Amniotic stem cell (primary cell): ENCODE results near the gene ZNF470.

Source experiments
- DNase-seq: peaks from one replicate; lab custom pipeline; 2025; lab: John Stamatoyannopoulos, UW

ZNF470 gene

GRCh38 chr19:56567274-56568120 is at the start of gene ZNF470:
Gene ZNF470, plus strand, starts transcription at chr19:56567468. Its CDS starts 2,844 bp downstream, at chr19:56570312.
- DNase-seq = peak; percentile 90

- DNase-seq = no peak
Measured at GRCh38 chr19:56525214-56525860, 41.9 kb upstream of the ZNF470 start.

GRCh38 chr19:56537442-56537841 is 29.8 kb upstream of the ZNF470 start:
- DNase-seq = no peak

GRCh38 chr19:56538254-56538760 is 29.0 kb upstream of the ZNF470 start:
- peak; percentile 71 for DNase-seq

GRCh38 chr19:56538761-56539263 is 28.5 kb upstream of the ZNF470 start, which contains the start of gene ZFP28:
Gene ZFP28, plus strand, starts transcription at chr19:56538948. Its CDS starts 71 bp downstream, at chr19:56539019.
- no peak for DNase-seq

GRCh38 chr19:56543776-56544175 is 23.5 kb upstream of the ZNF470 start:
- DNase-seq = no peak

- DNase-seq = no peak
Measured at GRCh38 chr19:56547535-56547934, 19.7 kb upstream of the ZNF470 start.

- DNase-seq = no peak
Measured at GRCh38 chr19:56554272-56554869, 12.9 kb upstream of the ZNF470 start.

- no peak for DNase-seq
Measured at GRCh38 chr19:56562766-56563165, 4.5 kb upstream of the ZNF470 start.

GRCh38 chr19:56566904-56567273 is 379 bp upstream of the ZNF470 start:
- DNase-seq = peak; percentile 23

GRCh38 chr19:56572589-56572988 is 5.3 kb downstream of the ZNF470 start:
- DNase-seq = no peak

- no peak for DNase-seq
Measured at GRCh38 chr19:56573914-56574313, 6.6 kb downstream of the ZNF470 start.

GRCh38 chr19:56577719-56578602 is 10.7 kb downstream of the ZNF470 start:
- DNase-seq = no peak

- DNase-seq = no peak
Measured at GRCh38 chr19:56594446-56594782, 27.1 kb downstream of the ZNF470 start.

- DNase-seq = peak; percentile 57
Measured at GRCh38 chr19:56594783-56595547, 27.7 kb downstream of the ZNF470 start, which contains the start of gene ZNF71. Gene ZNF71, plus strand, starts transcription at chr19:56595302. Its CDS starts 6,257 bp downstream, at chr19:56601559.

- DNase-seq = no peak
Measured at GRCh38 chr19:56595548-56595899, 28.3 kb downstream of the ZNF470 start.

- DNase-seq = no peak
Measured at GRCh38 chr19:56596676-56597075, 29.4 kb downstream of the ZNF470 start.

GRCh38 chr19:56597696-56598095 is 30.4 kb downstream of the ZNF470 start:
- DNase-seq = no peak

GRCh38 chr19:56601375-56601774 is 34.1 kb downstream of the ZNF470 start:
- no peak for DNase-seq

GRCh38 chr19:56603829-56604228 is 36.6 kb downstream of the ZNF470 start:
- no peak for DNase-seq
